K562 (cell line): ENCODE results near the gene ACP5. TPM values are rescaled to one million over a fixed set of nuclear protein-coding genes. Genes with fewer than 3 reads are reported as not detected.
A peak's percentile ranks its signal among the peaks of the same experiment; 100 is the strongest.

ENCODE experiments used
- COPS2 ChIP-seq: fragments of 450-650 bp; conservative IDR thresholded peaks from 2 replicates; pipeline ENCODE4 v1.6.1; 2016; ENCODE audit warnings: mild to moderate bottlenecking, moderate library complexity
- DACH1 ChIP-seq: fragments of 450-650 bp; IDR thresholded peaks from 2 replicates; pipeline ENCODE4 v1.6.1; 2018; ENCODE audit not compliant: partially characterized antibody
- EP400 ChIP-seq: fragments of 450-650 bp; IDR thresholded peaks from 2 replicates; pipeline ENCODE4 v1.6.1; 2017; ENCODE audit warnings: antibody characterized with exemption, mild to moderate bottlenecking, moderate library complexity
- ESRRA ChIP-seq: fragments of 450-650 bp; IDR thresholded peaks from 2 replicates; pipeline ENCODE4 v1.6.1; 2014; ENCODE audit warnings: low read depth, mild to moderate bottlenecking, moderate library complexity, borderline replicate concordance
- EWSR1 ChIP-seq: fragments of 450-650 bp; IDR thresholded peaks from 2 replicates; pipeline ENCODE4 v1.6.1; 2018; ENCODE audit warnings: borderline replicate concordance, mild to moderate bottlenecking, low read depth, moderate library complexity; ENCODE audit not compliant: partially characterized antibody
- GABPA ChIP-seq: fragments of 200-800 bp; sonication (Bioruptor generic); conservative IDR thresholded peaks from 2 replicates; pipeline ENCODE4 v1.6.1; 2016; ENCODE audit warnings: low read depth, missing genetic modification characterization, missing compliant biosample characterization
- HDAC6 ChIP-seq: IDR thresholded peaks from 2 replicates; pipeline ENCODE4 v1.6.1; 2012; ENCODE audit warnings: low read depth, mild to moderate bottlenecking, control low read depth, inconsistent platforms, low read length, moderate library complexity
- HMG20B ChIP-seq: fragments of 250-450 bp; sonication (Bioruptor Pico); IDR thresholded peaks from 2 replicates; pipeline ENCODE4 v1.5.0; 2021; ENCODE audit warnings: mild to moderate bottlenecking
- MED1 ChIP-seq: sonication (generic); formaldehyde crosslinking; IDR thresholded peaks from 2 replicates; pipeline ENCODE4 v1.8.1; 2023; ENCODE audit warnings: missing genetic modification reagents, borderline replicate concordance
- PHB ChIP-seq: fragments of 250-450 bp; sonication (Bioruptor Pico); IDR thresholded peaks from 2 replicates; pipeline ENCODE4 v1.5.0; 2021
- RHOXF2B ChIP-seq: fragments of 250-450 bp; sonication (Bioruptor Pico); conservative IDR thresholded peaks from 2 replicates; pipeline ENCODE4 v1.5.1; 2021
- SAFB2 ChIP-seq: fragments of 200-400 bp; formaldehyde crosslinking; IDR thresholded peaks from 2 replicates; pipeline ENCODE4 v1.6.1; 2018; ENCODE audit warnings: borderline replicate concordance, low read length, low read depth, moderate library complexity; ENCODE audit not compliant: severe bottlenecking
- SMAD1 ChIP-seq: fragments of 150-350 bp; IDR thresholded peaks from 2 replicates; pipeline ENCODE4 v1.6.1; 2014; ENCODE audit warnings: low read length, low read depth; ENCODE audit not compliant: partially characterized antibody
- SMARCA4 ChIP-seq: fragments of 450-650 bp; IDR thresholded peaks from 2 replicates; pipeline ENCODE4 v1.6.1; 2016
- SP2 ChIP-seq: IDR thresholded peaks from 2 replicates; pipeline ENCODE4 v1.6.1; 2011; ENCODE audit warnings: mild to moderate bottlenecking, low read depth, low read length, moderate library complexity; ENCODE audit not compliant: poor library complexity, severe bottlenecking; ENCODE audit errors: extremely low read depth
- TCF7L2 ChIP-seq: fragments of 150-350 bp; IDR thresholded peaks from 2 replicates; pipeline ENCODE4 v1.6.1; 2016; ENCODE audit warnings: low read depth, mild to moderate bottlenecking, low read length, moderate library complexity
- ZFPM2 ChIP-seq: fragments of 250-450 bp; sonication (Bioruptor Pico); IDR thresholded peaks from 2 replicates; pipeline ENCODE4 v1.5.1; 2022; ENCODE audit warnings: mild to moderate bottlenecking
- ZNF253 ChIP-seq: fragments of 250-450 bp; sonication (Bioruptor Pico); conservative IDR thresholded peaks from 2 replicates; pipeline ENCODE4 v1.6.1; 2021; ENCODE audit warnings: mild to moderate bottlenecking
- ZNF408 ChIP-seq: fragments of 250-450 bp; sonication (Bioruptor Pico); IDR thresholded peaks from 2 replicates; pipeline ENCODE4 v1.4.0; 2020; ENCODE audit warnings: low read depth, mild to moderate bottlenecking, moderate library complexity
- ZNF707 ChIP-seq: fragments of 250-450 bp; sonication (Bioruptor Pico); conservative IDR thresholded peaks from 2 replicates; pipeline ENCODE4 v1.8.0; 2022; ENCODE audit warnings: inconsistent platforms, mild to moderate bottlenecking, moderate library complexity
- polyA plus RNA-seq, 8 experiments: library from polyadenylated mRNA; depleted of rRNA in 4 of 8; stranded (reverse) in 5 of 8; unstranded in 3 of 8; fragments of >200 nt; fragmentation: Nextera tagmentation in 2 of 8; fragmentation: Illumina TruSeq in 1 of 8; extraction: Ambion mirVana in 2 of 8; extraction: Trizol in 1 of 8; gene quantifications; 2 replicates each; pipeline versions ENCODE4 v1.2.1 to v1.2.3, GENCODE V29; 2011 to 2014; ENCODE audit warnings: inconsistent platforms in 1 of 8, missing spikeins in 1 of 8
- total RNA-seq, 7 experiments: library from RNA; depleted of rRNA in 6 of 7; stranded (reverse); fragments of >200 nt in 6 of 7; fragmentation: Illumina TruSeq in 2 of 7; extraction: Trizol in 2 of 7; gene quantifications; 2 replicates each; pipeline versions ENCODE4 v1.2.1 to v1.2.3, GENCODE V29; 2011 to 2021; ENCODE audit warnings: low replicate concordance in 1 of 7
- TF ChIP-seq, protein P1 (sequence below): fragments of 250-450 bp; sonication (Bioruptor Pico); IDR thresholded peaks from 2 replicates; pipeline ENCODE4 v1.4.0; 2020; ENCODE audit warnings: mild to moderate bottlenecking, moderate library complexity, borderline replicate concordance
- TF ChIP-seq, protein P2 (sequence below): sonication (generic); formaldehyde crosslinking; IDR thresholded peaks from 2 replicates; pipeline ENCODE4 v1.8.0; 2022; ENCODE audit warnings: mild to moderate bottlenecking, low read depth, missing genetic modification reagents
- TF ChIP-seq, protein P3 (sequence below): sonication (generic); formaldehyde crosslinking; IDR thresholded peaks from 2 replicates; pipeline ENCODE4 v1.9.0; 2022; ENCODE audit warnings: mild to moderate bottlenecking, missing genetic modification reagents

ACP5 gene
- total and polyA plus RNA-seq, 9 of the 15 experiments (the other 6 are each of a cell fraction or from before 2014, with no cell fraction given), result 0.06 to 1.1 (median 0.31) TPM; not detected in 1

DNA sequence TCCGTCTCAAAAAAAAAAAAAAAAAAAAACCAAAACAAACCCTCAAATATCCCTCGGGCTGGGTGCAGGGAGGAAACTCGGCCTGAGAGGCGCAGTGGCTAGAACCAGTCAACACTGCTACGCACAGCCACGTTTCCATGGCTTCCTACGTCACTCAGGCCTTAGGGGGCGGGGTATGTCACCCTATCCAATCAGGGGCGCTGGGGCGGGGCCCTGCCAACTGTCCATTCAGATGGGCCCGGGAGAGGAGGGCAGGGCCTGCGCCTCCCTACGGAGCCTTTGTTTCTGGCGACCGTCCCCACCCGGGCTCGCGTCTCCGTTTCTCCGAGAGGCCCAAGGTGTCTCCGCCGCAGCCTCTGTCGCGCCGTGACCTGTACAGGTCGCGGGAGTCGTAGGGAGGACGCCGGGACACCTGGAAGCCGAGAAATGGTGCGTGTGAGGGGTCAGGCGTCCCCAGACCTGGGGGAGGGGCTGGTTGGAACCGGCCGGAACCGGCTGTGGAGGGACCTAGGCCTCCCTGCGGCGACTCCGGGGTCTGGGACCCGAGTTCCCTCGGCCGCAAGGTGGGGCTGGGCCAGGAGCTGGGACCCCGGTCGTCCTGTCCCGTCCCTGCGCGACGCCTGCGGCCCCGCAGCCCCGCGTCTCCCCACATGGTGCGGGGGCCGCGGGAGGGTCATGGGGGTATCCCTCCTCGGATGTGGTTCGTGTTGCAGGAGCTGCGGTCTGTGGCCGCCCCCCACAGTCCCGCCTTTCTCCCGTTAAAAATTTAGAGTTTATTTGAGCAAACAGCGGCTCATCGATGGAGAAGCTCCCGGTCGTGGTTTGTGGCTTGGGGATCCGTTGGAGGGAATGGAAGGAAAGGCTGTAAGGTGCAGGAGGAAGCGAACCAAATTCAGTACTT is 20.0 kb upstream of the ACP5 start, which contains the start of gene ZNF627 (continued):
- TF ChIP-seq RHOXF2B (CRISPR knock-in tag), result no peak
- TF ChIP-seq ESRRA, result peak; percentile 51; the same call in 1 of the 2 replicates
- TF ChIP-seq MED1 (CRISPR knock-in tag), result no peak
- TF ChIP-seq, protein P1, sequence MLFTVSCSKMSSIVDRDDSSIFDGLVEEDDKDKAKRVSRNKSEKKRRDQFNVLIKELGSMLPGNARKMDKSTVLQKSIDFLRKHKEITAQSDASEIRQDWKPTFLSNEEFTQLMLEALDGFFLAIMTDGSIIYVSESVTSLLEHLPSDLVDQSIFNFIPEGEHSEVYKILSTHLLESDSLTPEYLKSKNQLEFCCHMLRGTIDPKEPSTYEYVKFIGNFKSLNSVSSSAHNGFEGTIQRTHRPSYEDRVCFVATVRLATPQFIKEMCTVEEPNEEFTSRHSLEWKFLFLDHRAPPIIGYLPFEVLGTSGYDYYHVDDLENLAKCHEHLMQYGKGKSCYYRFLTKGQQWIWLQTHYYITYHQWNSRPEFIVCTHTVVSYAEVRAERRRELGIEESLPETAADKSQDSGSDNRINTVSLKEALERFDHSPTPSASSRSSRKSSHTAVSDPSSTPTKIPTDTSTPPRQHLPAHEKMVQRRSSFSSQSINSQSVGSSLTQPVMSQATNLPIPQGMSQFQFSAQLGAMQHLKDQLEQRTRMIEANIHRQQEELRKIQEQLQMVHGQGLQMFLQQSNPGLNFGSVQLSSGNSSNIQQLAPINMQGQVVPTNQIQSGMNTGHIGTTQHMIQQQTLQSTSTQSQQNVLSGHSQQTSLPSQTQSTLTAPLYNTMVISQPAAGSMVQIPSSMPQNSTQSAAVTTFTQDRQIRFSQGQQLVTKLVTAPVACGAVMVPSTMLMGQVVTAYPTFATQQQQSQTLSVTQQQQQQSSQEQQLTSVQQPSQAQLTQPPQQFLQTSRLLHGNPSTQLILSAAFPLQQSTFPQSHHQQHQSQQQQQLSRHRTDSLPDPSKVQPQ (CRISPR knock-in tag), result no peak
- TF ChIP-seq ZNF707, result no peak
- TF ChIP-seq EP400, result peak; percentile 96
- TF ChIP-seq ZFPM2 (CRISPR knock-in tag), result no peak
- TF ChIP-seq DACH1, result no peak
- TF ChIP-seq HDAC6, result no peak
- TF ChIP-seq HMG20B (CRISPR knock-in tag), result no peak
- TF ChIP-seq ZNF253 (CRISPR knock-in tag), result no peak
- peak; percentile 57 for TF ChIP-seq SMAD1
- peak; percentile 59 for TF ChIP-seq SMARCA4
- TF ChIP-seq, protein P2, sequence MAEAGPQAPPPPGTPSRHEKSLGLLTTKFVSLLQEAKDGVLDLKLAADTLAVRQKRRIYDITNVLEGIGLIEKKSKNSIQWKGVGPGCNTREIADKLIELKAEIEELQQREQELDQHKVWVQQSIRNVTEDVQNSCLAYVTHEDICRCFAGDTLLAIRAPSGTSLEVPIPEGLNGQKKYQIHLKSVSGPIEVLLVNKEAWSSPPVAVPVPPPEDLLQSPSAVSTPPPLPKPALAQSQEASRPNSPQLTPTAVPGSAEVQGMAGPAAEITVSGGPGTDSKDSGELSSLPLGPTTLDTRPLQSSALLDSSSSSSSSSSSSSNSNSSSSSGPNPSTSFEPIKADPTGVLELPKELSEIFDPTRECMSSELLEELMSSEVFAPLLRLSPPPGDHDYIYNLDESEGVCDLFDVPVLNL (CRISPR knock-in tag), result peak; percentile 62; the same call in 1 of the 2 replicates
- no peak for TF ChIP-seq TCF7L2
- no peak for TF ChIP-seq COPS2
- no peak for TF ChIP-seq PHB
- peak; percentile 36; the same call in 1 of the 2 replicates for TF ChIP-seq GABPA (tag)
- TF ChIP-seq, protein P3, sequence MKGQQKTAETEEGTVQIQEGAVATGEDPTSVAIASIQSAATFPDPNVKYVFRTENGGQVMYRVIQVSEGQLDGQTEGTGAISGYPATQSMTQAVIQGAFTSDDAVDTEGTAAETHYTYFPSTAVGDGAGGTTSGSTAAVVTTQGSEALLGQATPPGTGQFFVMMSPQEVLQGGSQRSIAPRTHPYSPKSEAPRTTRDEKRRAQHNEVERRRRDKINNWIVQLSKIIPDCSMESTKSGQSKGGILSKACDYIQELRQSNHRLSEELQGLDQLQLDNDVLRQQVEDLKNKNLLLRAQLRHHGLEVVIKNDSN (CRISPR knock-in tag), result no peak
- TF ChIP-seq SAFB2, result no peak
- TF ChIP-seq SP2, result no peak
- TF ChIP-seq EWSR1, result no peak
- no peak for TF ChIP-seq ZNF408
